ENCODE measurements around the gene USP6NL. TPM values are rescaled to one million over a fixed set of nuclear protein-coding genes. Genes with fewer than 3 reads are reported as not detected.
A peak's percentile ranks its signal among the peaks of the same experiment; 100 is the strongest.

USP6NL gene
- total and polyA plus RNA-seq, 2 of the 13 experiments (the other 11 are each of a cell fraction or from before 2014, with no cell fraction given): 10.5 to 22.9 TPM

GRCh38 chr10:11639849-11640764, 28.7 kb upstream of the USP6NL start (continued):
- TF ChIP-seq ZNF317 (CRISPR knock-in tag; IDR thresholded peaks at IDR 0.05) (peak; percentile 67; the same call in 1 of the 2 replicates), ZNF572 (CRISPR knock-in tag; IDR thresholded peaks at IDR 0.05) (no peak), MXD3 (CRISPR knock-in tag; IDR thresholded peaks at IDR 0.05) (no peak), ZNF17 (CRISPR knock-in tag; IDR thresholded peaks at IDR 0.05) (0 out of 2 replicates have a peak, but pooled peaks have one; percentile 68), CEBPG (CRISPR knock-in tag; IDR thresholded peaks at IDR 0.05) (peak; percentile 98), ZNF264 (CRISPR knock-in tag; IDR thresholded peaks at IDR 0.05) (peak; percentile 93), SMC3 (IDR thresholded peaks at IDR 0.05; ENCODE audit: low read length) (peak; percentile 17; the same call in 1 of the 2 replicates), MYC (CRISPR knock-in tag; IDR thresholded peaks at IDR 0.05; ENCODE audit: borderline replicate concordance) (peak; percentile 36; the same call in 1 of the 2 replicates), NCOR1 (IDR thresholded peaks at IDR 0.05; ENCODE audit: borderline replicate concordance, low read length) (peak; percentile 94), GMEB1 (CRISPR knock-in tag; IDR thresholded peaks at IDR 0.05; ENCODE audit: borderline replicate concordance) (peak; percentile 62; the same call in 1 of the 2 replicates), EED (CRISPR knock-in tag; IDR thresholded peaks at IDR 0.05) (no peak), CEBPB (IDR thresholded peaks at IDR 0.05; ENCODE audit: borderline replicate concordance, low read depth, low read length) (peak; percentile 96), KAT7 (CRISPR knock-in tag; IDR thresholded peaks at IDR 0.05; ENCODE audit: borderline replicate concordance) (0 out of 2 replicates have a peak, but pooled peaks have one; percentile 51), ARID4A (CRISPR knock-in tag; IDR thresholded peaks at IDR 0.05; ENCODE audit: borderline replicate concordance) (peak; percentile 64; the same call in 1 of the 2 replicates), ARNT2 (CRISPR knock-in tag; IDR thresholded peaks at IDR 0.05; ENCODE audit: low read depth) (peak; percentile 91), RORA (CRISPR knock-in tag; IDR thresholded peaks at IDR 0.05) (peak; percentile 96; the same call in 1 of the 2 replicates), ATF3 (CRISPR knock-in tag; IDR thresholded peaks at IDR 0.05) (peak; percentile 71), ZNF451 (CRISPR knock-in tag; IDR thresholded peaks at IDR 0.05) (0 out of 2 replicates have a peak, but pooled peaks have one; percentile 66), CBX2 (IDR thresholded peaks at IDR 0.05; ENCODE audit: low read depth, low read length) (no peak), CBX2 (CRISPR knock-in tag; IDR thresholded peaks at IDR 0.05; ENCODE audit: low read depth) (peak; percentile 82; the same call in 1 of the 2 replicates), ZMYM4 (CRISPR knock-in tag; IDR thresholded peaks at IDR 0.05) (peak; percentile 87), ZNF296 (CRISPR knock-in tag; conservative IDR thresholded peaks at IDR 0.05) (no peak), ZZZ3 (CRISPR knock-in tag; IDR thresholded peaks at IDR 0.05; ENCODE audit: borderline replicate concordance) (no peak), DNMT3B (CRISPR knock-in tag; conservative IDR thresholded peaks at IDR 0.05) (no peak; the same call in 1 of the 2 replicates)

All from HepG2 (cell line).